Adipose tissue (tissue), 3 donors: ENCODE data around the gene LAMA4. TPM values are rescaled to one million over a fixed set of nuclear protein-coding genes. Genes with fewer than 3 reads are reported as not detected.

ENCODE experiments used
- H3K27ac ChIP-seq: one replicate; pipeline ENCODE4 v1.5.1; 2013; ENCODE audit warnings: low read depth, low read length
- WGBS, 3 donors: extraction: QIAGEN DNeasy Blood & Tissue Kit; methylation state at CpG; one replicate each; pipeline ENCODE4 v1.1.7; 2013; 5-methylcytosine and 5-hydroxymethylcytosine counted together
- polyA plus RNA-seq, 3 donors: library from polyadenylated mRNA; stranded (reverse); fragments of 200-250 nt; gene quantifications; one replicate each; pipeline ENCODE4 v1.2.3, GENCODE V29; 2013
- donor health status: healthy with polysubstance abuse.
- donor health status: Bipolar disorder and iron deficiency.
- donor health status: healthy.

LAMA4 gene
- polyA plus RNA-seq, 3 donors: 10.0 to 157 (median 70.6) TPM

GRCh38 chr6:112223070-112223861 lies 31.1 kb downstream of the LAMA4 start:
- 41 to 69% (median 54%) methylated on average over 3 of the region's 3 CpGs for WGBS, 3 donors
- peak overlapping the region; percentile 58 for H3K27ac ChIP-seq

DNA sequence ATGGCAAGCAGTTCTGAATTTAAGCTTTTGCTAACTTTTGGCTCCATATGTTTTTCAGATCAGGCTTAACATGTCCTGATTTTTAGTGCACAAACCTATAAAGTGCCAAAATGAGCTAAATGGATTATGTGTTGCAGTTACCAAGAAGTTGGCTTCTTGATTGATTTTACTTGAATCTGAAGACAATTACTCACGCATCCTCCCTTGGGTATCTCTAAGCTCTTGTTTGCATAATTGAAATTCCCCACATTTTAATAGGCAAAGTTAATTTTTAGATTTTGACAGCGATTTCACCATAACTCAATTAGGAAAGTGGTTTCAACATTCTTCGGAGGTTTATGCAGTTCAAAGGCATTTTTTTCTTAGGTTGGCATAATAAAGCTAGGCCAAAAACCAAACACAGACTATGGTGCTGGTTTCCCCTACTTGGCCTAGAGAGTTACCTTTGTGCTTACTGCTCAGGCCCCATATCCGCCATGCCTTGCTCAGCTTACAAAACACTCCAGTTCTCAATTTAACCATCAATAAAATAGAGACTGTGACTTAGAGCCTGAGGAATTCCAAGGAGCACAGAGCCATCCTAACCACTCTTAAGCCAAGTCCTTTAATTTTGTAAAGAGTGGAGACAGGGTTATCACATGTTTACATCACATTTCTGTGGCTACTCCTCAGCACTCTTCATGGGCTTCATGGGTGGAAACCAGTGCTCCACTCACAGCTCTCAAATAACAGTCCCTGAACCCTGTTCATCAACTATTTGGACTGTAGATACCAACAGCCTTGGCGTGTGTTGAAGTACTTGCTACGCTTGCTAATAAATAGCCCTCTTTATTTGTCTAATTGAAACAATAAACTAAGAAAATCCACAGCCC lies 32.1 kb downstream of the LAMA4 start:
- H3K27ac ChIP-seq: peak overlapping the region; percentile 78
- 43 to 64% (median 47%) methylated on average over 6 of the region's 6 CpGs for WGBS, 3 donors

- no peak overlapping the region for H3K27ac ChIP-seq
These were observed 32.8 kb downstream of the LAMA4 start for GRCh38 chr6:112221561-112221960.

GRCh38 chr6:112218563-112218962 lies 35.8 kb downstream of the LAMA4 start:
- H3K27ac ChIP-seq: no peak overlapping the region
- 42 to 71% (median 49%) methylated on average over 5 of the region's 5 CpGs for WGBS, 3 donors

DNA sequence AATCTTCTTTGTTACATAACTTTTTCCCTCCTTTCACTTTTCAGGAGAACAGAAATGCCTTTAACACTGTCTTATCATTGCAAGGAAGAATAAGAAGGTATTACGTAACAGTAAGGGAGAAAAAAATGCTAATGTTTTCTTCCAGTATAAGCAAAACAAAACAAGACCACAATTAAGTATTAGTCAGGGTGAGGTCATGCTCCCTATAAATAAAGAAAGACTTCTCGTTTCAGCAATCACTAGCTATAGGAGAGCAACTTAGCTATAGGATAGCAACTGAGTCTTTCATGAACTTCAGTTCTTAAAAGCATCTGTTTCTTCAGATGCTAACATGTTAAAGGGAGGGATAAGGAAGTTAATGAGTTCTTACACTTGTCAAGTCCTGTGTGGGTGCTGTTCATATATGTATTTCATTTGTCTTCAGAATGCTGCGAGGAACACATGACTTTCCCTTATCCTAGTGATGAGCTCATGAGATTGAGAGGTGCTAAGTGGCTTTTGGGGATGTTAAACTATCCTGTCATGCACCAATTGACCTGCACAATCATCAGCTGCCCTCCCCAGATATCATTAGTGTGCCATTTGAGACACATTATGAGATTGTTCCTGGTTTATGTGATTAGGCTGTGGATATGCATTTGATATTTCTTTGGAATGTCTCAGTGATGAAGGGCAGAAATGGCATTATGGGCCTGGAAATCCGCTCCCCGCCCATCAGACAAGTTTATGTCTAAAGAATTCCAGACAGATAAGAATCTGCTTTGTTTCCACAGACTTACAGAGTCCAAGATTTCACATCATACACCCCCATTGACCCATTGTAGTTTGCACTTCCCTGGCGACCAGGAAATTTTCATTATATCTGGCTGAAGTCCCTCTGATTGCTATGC lies 37.5 kb downstream of the LAMA4 start:
- H3K27ac ChIP-seq: no peak overlapping the region
- 46 to 72% (median 56%) methylated on average over 6 of the region's 6 CpGs for WGBS, 3 donors

GRCh38 chr6:112215488-112216284 lies 38.7 kb downstream of the LAMA4 start:
- 78 to 81% (median 79%) methylated on average over 7 of the region's 7 CpGs for WGBS, 3 donors
- no peak overlapping the region for H3K27ac ChIP-seq

- WGBS, 3 donors: 17 to 54% (median 28%) methylated on average over 2 of the region's 2 CpGs
- H3K27ac ChIP-seq: no peak overlapping the region
These were observed 39.6 kb downstream of the LAMA4 start for GRCh38 chr6:112214739-112215269.

DNA sequence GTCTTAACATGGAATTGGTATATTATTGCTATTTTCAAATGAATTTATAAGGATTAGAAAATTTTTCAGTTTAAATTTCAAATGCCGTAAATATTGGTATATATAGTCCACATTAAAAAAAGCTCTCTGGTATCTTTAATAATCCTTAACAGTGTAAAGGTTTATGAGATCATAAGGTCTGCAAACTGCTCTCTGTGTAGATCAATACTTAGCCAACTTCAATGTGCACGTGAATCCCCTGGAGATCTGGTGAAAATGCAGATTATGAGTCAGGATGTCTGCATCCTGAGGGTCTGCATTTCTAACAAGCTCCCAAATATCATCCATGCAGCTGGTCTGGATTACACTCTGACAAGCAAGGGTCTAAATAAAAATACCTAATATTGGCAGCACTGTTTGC lies 43.5 kb downstream of the LAMA4 start:
- no peak overlapping the region for H3K27ac ChIP-seq

DNA sequence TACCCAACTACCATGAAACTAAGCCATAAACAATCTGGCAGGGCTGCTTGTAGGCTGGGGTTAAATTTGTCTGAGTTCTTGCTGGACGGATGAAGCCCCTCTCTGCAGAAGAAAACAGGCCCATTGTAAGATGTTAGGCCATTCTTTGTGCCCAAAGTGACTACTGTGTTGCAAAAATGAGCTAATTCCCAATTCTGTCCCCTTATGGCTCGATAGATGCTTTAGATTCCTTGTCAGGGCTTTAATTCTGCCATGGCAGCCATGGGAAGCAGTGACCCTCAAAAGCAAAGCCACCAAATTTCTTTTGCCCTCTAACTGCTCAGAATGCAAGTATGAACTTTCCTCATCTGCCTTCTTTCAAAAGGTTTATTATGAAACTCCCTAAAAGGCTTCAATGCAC lies 45.2 kb downstream of the LAMA4 start:
- H3K27ac ChIP-seq: no peak overlapping the region
- WGBS, 3 donors: 71 to 80% (median 73%) methylated on average over 2 of the region's 2 CpGs

More for the DNA sequence above, 43.5 kb downstream of the LAMA4 start:
- 69 to 89% (median 89%) methylated on average over 2 of the region's 2 CpGs for WGBS, 3 donors

DNA sequence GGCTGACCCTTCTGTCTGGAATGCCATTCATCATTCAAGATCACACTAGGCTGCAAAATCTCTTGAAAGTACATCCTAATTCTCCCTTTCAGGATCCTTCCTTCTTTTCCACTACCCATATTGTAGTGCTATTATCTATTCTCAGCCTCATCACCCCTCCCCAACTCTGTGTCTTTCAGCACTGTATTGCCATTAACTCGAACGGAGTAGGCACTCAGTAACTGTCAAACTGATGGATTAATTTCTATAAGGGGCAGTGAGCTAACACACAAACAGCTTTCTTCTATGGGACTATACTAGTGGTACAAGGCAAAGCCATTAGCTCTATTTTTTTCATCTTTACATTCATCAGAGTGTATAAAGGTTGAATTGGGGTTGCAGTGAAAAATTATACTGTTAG lies 46.6 kb downstream of the LAMA4 start:
- H3K27ac ChIP-seq: no peak overlapping the region
- WGBS, 3 donors: 32 to 71% (median 69%) methylated on average over 2 of the region's 2 CpGs

DNA sequence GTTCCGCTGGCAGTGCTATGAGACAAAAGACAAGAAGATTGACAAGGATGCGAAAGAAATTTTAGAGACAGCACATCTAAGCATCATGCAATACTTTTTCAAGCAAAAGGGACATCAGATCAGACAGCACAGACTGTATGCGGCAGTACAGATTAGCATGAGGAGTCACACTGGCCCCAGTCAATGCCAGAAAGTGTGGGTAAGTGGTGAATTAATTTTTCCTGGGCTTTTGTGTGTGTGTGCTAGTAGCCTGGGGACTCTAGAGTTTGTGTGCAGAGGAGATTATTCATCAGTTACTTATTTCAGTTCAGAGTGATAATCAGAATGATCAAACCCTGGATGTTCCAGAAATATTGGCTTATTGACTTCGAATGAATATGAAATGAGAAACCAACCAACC lies 47.2 kb downstream of the LAMA4 start:
- H3K27ac ChIP-seq: no peak overlapping the region
- WGBS, 3 donors: 88 to 94% (median 93%) methylated on average over 4 of the region's 4 CpGs

DNA sequence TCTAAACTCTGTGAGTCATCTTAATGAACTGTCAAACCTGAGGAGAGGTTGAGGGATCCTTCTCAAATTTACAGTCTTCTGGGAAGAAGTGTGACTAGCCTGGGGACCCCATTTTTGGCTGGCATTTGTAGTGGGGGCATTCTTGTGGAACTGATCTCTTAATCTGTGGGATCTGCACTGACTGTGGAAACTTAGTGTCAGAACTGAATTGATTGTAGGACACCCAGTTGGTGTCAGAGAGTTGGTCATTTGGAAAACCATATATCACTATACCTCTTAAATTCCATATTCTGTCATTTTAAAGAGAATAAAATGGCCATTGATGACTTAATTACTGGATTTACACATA lies 48.3 kb downstream of the LAMA4 start:
- H3K27ac ChIP-seq: no peak overlapping the region

GRCh38 chr6:112205427-112206109 lies 48.8 kb downstream of the LAMA4 start:
- 60 to 87% (median 79%) methylated on average over 5 of the region's 5 CpGs for WGBS, 3 donors
- no peak overlapping the region for H3K27ac ChIP-seq

GRCh38 chr6:112204350-112204706 lies 50.0 kb downstream of the LAMA4 start:
- WGBS, 3 donors: 53 to 66% (median 66%) methylated on average over 4 of the region's 4 CpGs
- no peak overlapping the region for H3K27ac ChIP-seq

DNA sequence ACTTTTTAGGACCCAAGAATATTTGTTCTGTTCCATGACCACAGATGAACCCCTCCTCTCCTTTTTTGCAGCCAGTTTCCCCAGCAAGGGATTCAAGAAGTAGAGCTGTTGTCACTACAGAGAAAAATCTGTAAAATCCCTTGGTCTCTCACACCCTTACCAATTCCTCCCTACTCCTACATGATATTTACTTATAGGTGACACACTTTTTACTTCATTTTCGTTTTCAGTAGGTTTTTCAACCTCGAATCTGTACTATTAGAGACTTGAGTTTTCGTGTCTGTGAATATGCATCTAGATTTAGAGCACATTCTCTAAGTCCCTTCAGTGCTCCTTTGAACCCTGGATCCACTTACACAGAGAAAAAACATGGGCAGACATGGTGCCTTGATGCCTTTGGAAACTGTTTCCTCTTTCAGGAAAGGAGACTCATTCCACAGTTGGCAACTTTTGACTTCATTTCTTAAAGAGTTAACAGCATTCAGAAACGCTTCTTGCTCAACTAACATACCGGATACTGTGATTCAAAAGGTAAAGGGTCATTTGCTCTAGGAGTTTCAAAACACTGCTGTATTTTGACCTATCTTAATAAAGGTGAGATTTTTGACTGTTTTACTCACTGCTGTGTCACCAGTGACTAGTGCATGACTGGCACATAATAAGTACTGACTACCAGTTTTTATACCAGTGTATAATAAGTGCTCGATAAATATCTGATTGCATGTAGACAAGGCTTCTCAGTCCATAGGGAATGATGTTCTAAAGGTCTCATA lies 50.6 kb downstream of the LAMA4 start:
- H3K27ac ChIP-seq: no peak overlapping the region
- 54 to 61% (median 59%) methylated on average over 6 of the region's 6 CpGs for WGBS, 3 donors

DNA sequence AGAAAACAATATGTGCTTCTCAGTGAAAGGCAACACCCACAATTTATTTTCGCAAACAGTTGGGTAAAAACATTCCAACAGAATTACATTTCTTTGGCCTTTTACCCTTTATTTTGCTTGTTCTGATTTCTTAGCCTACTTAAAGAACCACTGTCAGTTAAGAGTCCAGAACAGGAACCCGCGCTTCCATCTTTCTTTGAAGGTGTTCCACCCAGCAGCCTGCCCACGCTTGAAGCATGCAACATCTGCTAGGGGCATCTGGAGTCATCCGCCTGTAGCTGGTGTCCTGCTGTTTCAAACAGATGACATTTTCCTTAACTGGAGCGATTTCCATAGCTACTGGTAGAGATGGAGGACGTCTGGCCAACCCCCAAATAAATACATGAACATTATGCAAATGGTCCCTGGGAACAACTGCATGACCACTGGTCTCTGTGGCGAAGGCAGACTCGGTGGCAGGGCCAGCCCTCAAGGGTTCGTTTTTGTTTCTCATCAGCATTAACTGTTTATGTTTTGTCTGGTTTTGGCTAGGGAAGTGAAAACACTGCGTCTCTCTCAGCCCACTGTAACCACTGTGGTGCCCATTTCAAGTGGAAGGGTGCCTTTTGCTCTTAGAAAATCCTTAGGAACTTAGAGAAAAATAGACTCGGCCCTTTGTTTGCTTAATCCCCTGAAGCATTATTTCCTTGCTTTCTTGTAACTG lies 51.6 kb downstream of the LAMA4 start:
- WGBS, 3 donors: 56 to 64% (median 62%) methylated on average over 12 of the region's 12 CpGs
- H3K27ac ChIP-seq: no peak overlapping the region
